Activated CD8-positive, alpha-beta memory T cell treated with anti-CD3 and anti-CD28 coated beads, Interleukin-2, amount 50 U/mL, for 48 hours (primary cell): Measurements from ENCODE around the gene SH3BP5.

Experiments used
- DNase-seq: peaks from one replicate; pipeline ENCODE4 v3.0.0-alpha.2; 2020

Gene SH3BP5

DNA sequence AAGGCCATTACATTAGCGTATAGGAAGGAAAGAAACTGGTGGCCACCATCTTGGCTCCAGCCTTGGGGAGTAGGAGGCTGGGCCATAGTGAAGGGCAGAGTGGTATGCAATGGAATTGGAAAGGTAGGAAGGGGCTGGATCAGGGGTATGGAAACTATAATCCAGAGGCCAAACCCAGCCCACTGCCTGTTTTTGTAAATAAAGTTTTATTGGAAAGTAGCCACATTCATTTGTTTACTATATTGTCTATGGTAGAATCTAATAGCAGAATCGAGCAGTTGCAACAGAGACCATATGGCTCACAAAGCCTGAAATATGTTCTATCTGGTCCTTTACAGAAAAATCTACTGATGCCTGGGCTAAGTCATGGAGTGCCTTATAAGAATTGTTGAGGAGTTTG, 14.1 kb upstream of the SH3BP5 start:
- no peak for DNase-seq

DNA sequence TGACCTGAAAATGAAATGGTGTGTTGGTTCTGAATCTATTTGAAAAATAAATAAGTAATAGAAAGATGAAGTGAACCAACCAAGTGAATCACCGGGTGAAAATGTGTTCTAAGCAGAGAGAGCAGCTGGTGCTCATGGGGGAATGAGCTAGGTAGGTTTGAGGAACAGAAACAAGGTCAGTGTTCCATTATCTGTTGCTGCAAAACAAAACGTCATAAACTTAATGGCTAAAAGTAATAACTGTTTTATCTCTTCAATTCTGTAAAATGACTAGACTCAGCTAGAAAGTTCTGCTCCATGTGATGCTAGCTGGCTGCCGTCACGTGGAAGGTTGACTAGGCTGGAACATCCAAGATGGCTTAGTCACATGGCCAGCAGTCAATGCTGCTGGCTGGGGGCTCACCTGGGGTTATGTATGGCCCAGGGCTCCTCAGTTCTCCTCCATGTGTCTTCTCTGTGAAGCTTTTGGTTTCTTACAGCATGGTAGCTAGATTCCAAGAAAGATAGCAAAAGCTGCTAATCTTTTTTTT, 13.3 kb upstream of the SH3BP5 start:
- DNase-seq = no peak

GRCh38 chr3:15345066-15345607, 12.8 kb upstream of the SH3BP5 start:
- DNase-seq = no peak

GRCh38 chr3:15342945-15343344, 10.6 kb upstream of the SH3BP5 start:
- DNase-seq = no peak

DNA sequence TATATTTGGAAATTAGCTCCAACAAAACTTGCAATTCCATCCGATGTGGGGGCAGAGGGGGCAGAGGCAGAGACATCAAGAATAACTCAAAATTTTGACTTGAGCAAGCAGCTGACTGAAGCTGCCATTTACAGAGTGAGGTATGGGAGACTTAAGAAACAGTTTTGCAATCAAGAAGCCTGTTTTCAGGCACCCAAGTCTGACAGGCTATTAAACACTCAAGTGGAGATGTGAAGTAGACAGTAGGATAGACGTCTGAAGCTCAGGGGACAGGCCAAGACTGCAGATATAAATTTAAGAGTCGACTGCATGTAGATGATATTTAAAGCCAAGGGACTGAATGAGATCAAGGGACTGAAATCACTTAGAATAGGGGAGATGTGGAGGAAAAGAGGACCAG, 9.9 kb upstream of the SH3BP5 start:
- no peak for DNase-seq

- DNase-seq = no peak
Measured at GRCh38 chr3:15341030-15341726, 8.8 kb upstream of the SH3BP5 start.

DNA sequence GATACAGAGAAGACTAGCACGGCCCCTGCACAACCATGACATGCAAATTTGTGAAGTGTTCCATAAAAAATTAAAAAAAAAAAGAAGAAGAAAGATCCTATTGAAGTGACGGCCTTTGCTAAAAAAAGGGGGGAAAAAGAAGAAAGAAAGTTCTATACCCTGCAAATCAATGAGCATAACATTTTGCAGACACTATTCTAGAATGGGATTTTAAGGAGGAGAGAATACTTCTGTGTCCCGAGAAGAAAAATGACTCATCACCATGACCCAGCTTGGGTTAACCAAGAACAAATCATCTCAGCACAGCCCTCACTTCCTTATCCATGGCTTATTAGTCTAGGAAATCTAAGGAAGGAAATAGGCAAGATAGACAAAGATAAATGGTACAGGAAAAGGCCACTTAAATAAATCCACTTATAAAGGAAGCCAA, 7.4 kb upstream of the SH3BP5 start:
- DNase-seq = no peak

GRCh38 chr3:15339001-15339400, 6.6 kb upstream of the SH3BP5 start:
- DNase-seq = no peak

DNA sequence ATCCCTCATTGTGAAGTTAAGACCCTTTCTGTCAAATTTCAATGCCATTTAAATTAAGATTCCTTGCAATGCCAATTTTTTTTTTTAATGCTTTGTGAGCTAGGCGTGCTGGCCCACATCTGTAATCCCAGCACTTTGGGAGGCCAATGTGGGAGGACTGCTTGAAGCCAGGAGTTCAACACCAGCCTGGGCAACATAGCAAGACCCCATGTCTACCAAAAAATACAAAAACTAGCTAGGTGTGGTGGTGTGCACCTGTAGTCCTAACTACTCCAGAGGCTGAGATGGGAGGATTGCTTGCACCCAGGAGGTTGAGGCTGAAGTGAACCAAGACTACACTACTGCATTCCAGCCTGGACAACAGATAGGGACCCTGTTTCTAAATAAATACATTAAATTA, 5.6 kb upstream of the SH3BP5 start:
- DNase-seq = no peak

DNA sequence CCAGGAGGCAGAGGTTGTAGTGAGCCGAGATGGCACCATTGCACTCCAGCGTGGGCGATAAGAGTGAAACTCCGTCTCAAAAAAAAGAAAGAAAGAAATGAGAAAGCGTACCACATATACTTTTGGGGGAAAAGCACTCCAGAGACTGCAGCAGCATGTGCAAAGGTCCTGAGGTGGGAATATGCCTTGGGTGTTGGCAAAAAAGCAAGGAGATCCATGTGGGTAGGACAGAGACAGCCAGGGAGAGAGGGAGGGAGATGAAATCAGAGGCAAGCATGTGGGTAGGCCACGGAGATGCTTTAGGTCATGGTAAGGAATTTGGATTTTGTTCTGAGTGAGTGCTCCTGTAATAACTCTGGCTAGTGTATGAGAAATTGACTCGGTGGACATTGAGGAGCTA, 3.7 kb upstream of the SH3BP5 start:
- DNase-seq = no peak

DNA sequence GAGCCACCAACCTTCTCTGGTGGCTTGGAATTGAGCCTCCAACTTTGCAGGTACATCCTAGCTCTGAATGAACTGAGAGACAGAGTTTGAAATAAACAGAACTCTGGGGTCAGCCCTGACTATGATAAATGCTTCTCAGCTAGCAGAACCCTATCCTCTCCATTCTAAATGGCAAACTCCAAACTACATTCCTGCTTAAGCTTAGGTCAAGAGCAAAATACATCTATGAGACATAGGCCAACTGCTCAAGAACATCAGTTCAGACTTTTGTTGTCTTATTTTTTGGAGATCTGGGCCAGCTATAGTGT, 1.5 kb upstream of the SH3BP5 start:
- DNase-seq = no peak

GRCh38 chr3:15333099-15333955, 941 bp upstream of the SH3BP5 start:
- DNase-seq = no peak

- DNase-seq = peak; percentile 73
Measured at GRCh38 chr3:15331606-15332404, 581 bp downstream of the SH3BP5 start.

DNA sequence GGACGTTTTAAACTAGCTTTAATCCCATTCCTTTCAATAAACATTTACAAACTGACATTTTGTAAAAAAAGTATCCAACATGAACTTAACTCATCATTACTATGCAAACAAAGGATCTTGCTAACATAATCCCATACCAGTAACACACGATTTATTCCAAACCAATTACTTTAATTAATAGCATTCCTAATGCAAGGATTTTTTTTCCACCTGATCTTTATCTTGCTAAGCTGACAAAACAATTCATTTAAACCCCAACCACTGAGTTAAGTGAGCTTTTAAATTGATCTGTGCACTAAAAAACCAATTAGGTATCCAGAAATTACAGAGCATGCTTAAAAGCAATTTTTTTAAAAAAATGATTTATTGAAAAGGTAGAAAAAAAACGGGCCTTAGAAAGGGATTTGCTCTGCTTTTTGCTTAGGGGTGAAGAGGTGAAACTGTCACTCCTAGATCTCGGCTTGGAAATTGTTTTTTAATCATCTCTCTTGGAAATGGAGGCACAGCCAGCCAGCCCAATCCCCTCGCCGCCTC, 1.2 kb downstream of the SH3BP5 start:
- no peak for DNase-seq

DNA sequence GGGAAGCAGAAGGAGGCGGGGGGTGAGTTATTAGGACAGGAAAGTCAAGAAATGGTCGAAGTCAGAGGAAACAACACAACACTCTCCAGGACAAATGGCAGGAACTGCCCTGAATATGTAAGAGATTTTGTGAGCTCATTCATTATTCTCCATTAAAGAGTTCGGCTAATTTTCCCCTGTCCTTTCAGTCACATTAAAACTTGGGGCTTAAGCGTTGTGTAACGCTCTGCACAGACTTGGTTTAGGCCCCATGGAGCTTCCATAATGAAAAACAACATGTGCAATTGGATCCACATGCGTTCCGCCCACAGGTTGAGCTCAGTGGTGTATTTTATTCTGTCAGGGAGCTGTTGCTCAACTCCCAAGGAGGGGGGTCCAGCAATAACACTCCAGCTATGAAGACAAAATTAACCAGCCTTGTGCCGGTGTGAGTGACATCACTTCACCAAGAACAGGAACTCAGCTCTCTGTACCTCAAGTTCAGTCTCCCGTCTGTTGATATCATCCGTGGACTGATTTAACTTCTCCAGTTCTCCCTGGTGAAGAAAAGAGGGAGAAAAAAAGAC, 2.3 kb downstream of the SH3BP5 start:
- DNase-seq = no peak

DNA sequence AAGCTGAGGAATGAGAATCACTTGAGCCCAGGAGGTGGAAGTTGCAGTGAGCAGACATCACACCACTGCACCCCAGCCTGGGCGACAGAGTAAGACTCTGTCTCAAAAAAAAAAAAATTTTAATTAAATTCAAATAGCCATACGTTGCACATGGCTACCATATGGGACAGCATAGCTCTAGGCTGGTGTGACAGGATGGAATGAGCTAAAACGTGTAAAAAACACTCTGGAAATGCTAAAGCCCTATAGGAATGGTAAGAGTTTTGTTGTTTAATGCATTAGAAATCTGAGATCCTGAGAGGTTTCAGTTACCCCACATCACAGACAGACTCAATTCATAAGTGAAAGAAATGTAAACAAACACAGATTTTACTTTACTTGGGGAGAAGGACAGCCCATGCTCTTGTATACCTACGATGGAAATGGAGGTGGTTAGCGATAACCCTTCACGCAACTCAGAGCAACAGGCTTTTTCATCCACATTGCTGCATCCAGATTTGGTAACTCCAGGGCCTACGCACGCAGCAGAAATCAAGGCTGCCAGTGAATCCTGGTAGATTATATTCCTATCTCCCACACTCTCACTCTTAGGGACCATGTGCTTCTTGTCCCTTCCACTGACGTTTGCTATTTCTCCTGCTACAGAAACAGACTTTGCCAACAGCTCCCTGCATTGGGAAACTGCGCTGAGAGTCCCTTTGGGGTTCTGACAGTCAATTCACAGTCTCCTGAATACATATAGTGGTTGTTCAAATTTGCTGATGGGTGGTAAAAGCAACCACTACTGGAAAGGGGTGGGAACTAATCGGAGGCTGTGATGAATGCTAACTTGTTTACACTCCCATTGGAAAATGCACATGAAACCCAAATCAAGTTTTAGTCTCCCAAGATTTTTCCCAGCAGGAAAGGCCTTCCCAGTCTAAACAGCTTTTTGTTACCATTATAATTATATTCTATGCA, 3.1 kb downstream of the SH3BP5 start:
- DNase-seq = no peak

DNA sequence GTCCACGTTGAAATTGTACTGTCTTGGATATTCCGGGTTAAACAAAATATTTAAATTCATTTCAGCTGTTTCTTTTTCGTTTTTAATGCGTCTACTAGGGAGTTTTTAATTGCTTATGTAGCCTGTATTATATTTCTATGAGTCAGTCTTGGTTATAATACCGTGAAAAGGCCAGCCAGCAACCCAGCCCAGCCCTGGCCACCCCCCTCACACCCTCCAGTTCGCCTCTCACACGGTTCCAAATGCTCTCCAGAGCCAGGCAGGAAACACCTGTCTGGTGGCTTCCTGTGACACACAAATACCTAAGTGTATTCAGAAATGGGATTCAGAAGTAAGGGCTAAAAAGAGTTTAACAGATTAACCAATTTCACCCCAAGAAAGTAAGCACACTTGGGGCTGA, 4.4 kb downstream of the SH3BP5 start:
- DNase-seq = no peak

- no peak for DNase-seq
Measured at GRCh38 chr3:15326673-15327072, 5.7 kb downstream of the SH3BP5 start.

DNA sequence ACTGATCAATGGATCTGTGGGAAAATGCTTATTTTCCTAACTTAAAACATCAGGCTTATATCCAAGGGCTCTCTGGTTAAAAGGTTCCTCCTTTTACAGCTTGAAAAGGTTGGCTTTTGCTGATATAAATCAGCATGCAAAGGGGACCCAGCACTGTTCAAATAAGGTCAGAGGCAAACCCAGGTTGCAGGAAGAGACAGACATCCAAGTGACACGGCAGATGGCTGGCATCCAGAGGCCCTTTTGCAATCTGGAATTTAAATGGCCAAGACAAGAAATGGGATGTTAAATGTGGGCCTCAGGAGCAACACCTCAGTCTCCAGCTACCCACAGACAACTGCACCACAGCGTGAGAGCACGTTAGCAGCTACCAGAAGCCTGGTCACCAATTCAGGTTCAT, 6.3 kb downstream of the SH3BP5 start:
- DNase-seq = no peak

GRCh38 chr3:15325228-15325627, 7.2 kb downstream of the SH3BP5 start:
- no peak for DNase-seq

DNA sequence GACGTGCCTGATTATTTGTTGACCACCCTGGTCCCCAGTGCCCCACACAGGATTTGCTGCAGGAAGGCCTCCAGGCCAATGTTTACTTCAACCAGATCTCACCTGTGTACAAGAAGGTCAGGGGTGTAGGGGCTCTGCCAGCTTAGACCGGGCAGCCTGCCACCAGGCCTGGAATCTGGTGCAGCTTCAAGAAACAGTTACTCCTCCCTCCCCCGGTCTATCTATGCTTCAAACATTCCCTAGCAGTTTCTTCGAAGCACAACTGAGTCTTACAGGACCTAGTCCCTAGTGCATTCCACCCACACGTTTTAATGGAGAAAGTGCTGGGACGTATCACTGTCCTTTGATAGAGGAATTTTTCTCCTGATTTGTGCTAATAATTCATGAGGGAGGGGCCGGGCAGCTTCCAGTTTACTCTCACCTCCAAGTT, 8.0 kb downstream of the SH3BP5 start:
- DNase-seq = no peak
